ENCODE measurements around the gene ACER2. TPM values are rescaled to one million over a fixed set of nuclear protein-coding genes. Genes with fewer than 3 reads are reported as not detected.

The ACER2 gene
- total and polyA plus RNA-seq, 2 of the 4 experiments (the other 2 are of a cell fraction): 0.84 to 1.6 TPM

- Histone ChIP-seq H3K36me3 (ENCODE audit: control insufficient read depth, insufficient read depth, low read length) (no peaks in the 10 kb centered on the region), H3K4me2 (ENCODE audit: low read depth, low read length) (no peak overlapping the region), H3K79me1 (ENCODE audit: low read depth in 1 of 2, low read length in 2 of 2) (no peaks in the 10 kb centered on the region), H4K91ac (ENCODE audit: insufficient read depth, low read depth, low read length) (no peak overlapping the region), H2BK120ac (ENCODE audit: low read depth, low read length) (no peak overlapping the region), H2BK20ac (ENCODE audit: low read depth, low read length) (no peak overlapping the region), H2BK5ac (ENCODE audit: low read depth, low read length, poor library complexity, severe bottlenecking) (no peak overlapping the region), H3K14ac (replicated peaks; ENCODE audit: low read depth, low read length) (no peak overlapping the region), H2AK9ac (replicated peaks; ENCODE audit: low read depth, low read length, poor library complexity) (no peak overlapping the region), H2AK5ac (ENCODE audit: low read depth, low read length) (no peak overlapping the region), H3K9me1 (ENCODE audit: insufficient read depth, low read length) (no peaks in the 10 kb centered on the region), H3K23ac (ENCODE audit: low read depth, low read length) (no peak overlapping the region), H4K20me1 (ENCODE audit: insufficient read depth, low read length) (no peaks in the 10 kb centered on the region), H3K4me3 (ENCODE audit: insufficient read depth, low read depth, low read length) (no peak overlapping the region), H3K27me3 (ENCODE audit: control insufficient read depth, insufficient read depth, low read length) (peaks cover 20% of the 10 kb centered on the region), H3K4me1 (ENCODE audit: control insufficient read depth, insufficient read depth, low read length) (no peaks in the 10 kb centered on the region), H3K27ac (ENCODE audit: insufficient read depth, low read length) (no peak overlapping the region), H3K18ac (ENCODE audit: low read depth, low read length) (no peak overlapping the region), H3K9ac (ENCODE audit: low read depth, low read length) (no peak overlapping the region), H3K9me3 (ENCODE audit: control insufficient read depth, insufficient read depth, low read length) (no peaks in the 10 kb centered on the region), H4K5ac (ENCODE audit: low read depth, low read length) (no peak overlapping the region), H2BK15ac (ENCODE audit: low read depth, low read length) (no peak overlapping the region), H3K56ac (ENCODE audit: extremely low read depth, insufficient read depth, low read length) (no peak overlapping the region), H2AFZ (replicated peaks; ENCODE audit: low read length, poor library complexity) (no peak overlapping the region), H4K8ac (ENCODE audit: low read depth in 2 of 2, low read length in 2 of 2) (no peak overlapping the region), H3K4ac (ENCODE audit: low read depth, low read length) (no peak overlapping the region)
- DNase-seq (no peak), ATAC-seq (ENCODE audit: low read depth) (no peak)
- in situ Hi-C loops (cut with MboI; ENCODE audit: low sequenced_read_pairs) (loop anchor here (25.0 kb wide), 1 partner anchor 425 kb away; no protein-coding TSS in a partner anchor), dilution Hi-C loops (cut with HindIII; ENCODE audit: low sequenced_read_pairs, unreplicated experiment) (no loop called here), intact Hi-C loops (cut with micrococcal nuclease) (no loop called here)
- no CpG with 5 or more reads among the region's 3 CpGs for WGBS, 2 experiments (ENCODE audit: extremely low coverage in 2 of 2, insufficient read length in 1 of 2)
- BruUV-seq (replicated peaks): no TSS peak
- TF ChIP-seq MXI1 (IDR thresholded peaks at IDR 0.05; ENCODE audit: borderline replicate concordance, low read depth, low read length) (no peak), RCOR1 (IDR thresholded peaks at IDR 0.05; ENCODE audit: insufficient replicate concordance, low read length) (no peak), NFE2L2 (IDR thresholded peaks at IDR 0.05; ENCODE audit: low read depth, low read length) (no peak), CEBPB (IDR thresholded peaks at IDR 0.05; ENCODE audit: low read depth, low read length) (no peak), RFX5 (IDR thresholded peaks at IDR 0.05; ENCODE audit: low read depth, low read length) (no peak), MAFK (IDR thresholded peaks at IDR 0.05; ENCODE audit: low read depth, low read length) (no peak), CTCF (conservative IDR thresholded peaks at IDR 0.05; ENCODE audit: low read depth, low read length) (no peak), USF2 (IDR thresholded peaks at IDR 0.05; ENCODE audit: low read depth, low read length) (no peak), MAZ (IDR thresholded peaks at IDR 0.05; ENCODE audit: borderline replicate concordance, low read depth, low read length) (no peak)
- TF ChIP-seq, protein P1, sequence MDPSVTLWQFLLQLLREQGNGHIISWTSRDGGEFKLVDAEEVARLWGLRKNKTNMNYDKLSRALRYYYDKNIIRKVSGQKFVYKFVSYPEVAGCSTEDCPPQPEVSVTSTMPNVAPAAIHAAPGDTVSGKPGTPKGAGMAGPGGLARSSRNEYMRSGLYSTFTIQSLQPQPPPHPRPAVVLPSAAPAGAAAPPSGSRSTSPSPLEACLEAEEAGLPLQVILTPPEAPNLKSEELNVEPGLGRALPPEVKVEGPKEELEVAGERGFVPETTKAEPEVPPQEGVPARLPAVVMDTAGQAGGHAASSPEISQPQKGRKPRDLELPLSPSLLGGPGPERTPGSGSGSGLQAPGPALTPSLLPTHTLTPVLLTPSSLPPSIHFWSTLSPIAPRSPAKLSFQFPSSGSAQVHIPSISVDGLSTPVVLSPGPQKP (IDR thresholded peaks at IDR 0.05; ENCODE audit: borderline replicate concordance, low read depth, low read length): no peak
- ChIA-PET POLR2A (ENCODE audit: unreplicated experiment) (no interaction called here), CTCF (interaction anchor here (0.6 to 1.2 kb wide), 2 partner anchors 16 to 436 kb away, joined by 3 to 4 read pairs; no protein-coding TSS in a partner anchor)
Measured at GRCh38 chr9:19486803-19487202, 78.0 kb downstream of the ACER2 start.
